Chondrocyte (in vitro differentiated cells): ENCODE measurements around the gene ENKD1. TPM values are rescaled to one million over a fixed set of nuclear protein-coding genes. Genes with fewer than 3 reads are reported as not detected.

ENCODE experiments used
- DNase-seq: peaks from one replicate; pipeline ENCODE4 v3.0.0; 2021; ENCODE audit warnings: mixed read lengths, low spot score
- H3K27ac Mint-ChIP-seq: one replicate; pipeline ENCODE4 v1.8.0; 2021; ENCODE audit warnings: mild to moderate bottlenecking, moderate library complexity, mixed read lengths; ENCODE audit not compliant: unreplicated experiment
- H3K27me3 Mint-ChIP-seq: 2 replicates; pipeline ENCODE4 v1.8.0; 2021; ENCODE audit warnings: low read depth, mixed read lengths
- H3K36me3 Mint-ChIP-seq: 2 replicates; pipeline ENCODE4 v1.8.0; 2021; ENCODE audit warnings: low read depth, mixed read lengths
- H3K4me1 Mint-ChIP-seq: 2 replicates; pipeline ENCODE4 v1.8.0; 2021; ENCODE audit warnings: low read depth, mild to moderate bottlenecking, mixed read lengths
- H3K4me3 Mint-ChIP-seq: one replicate; pipeline ENCODE4 v1.8.0; 2021; ENCODE audit warnings: mild to moderate bottlenecking, moderate library complexity, mixed read lengths; ENCODE audit not compliant: unreplicated experiment
- H3K9me3 Mint-ChIP-seq: 2 replicates; pipeline ENCODE4 v1.8.0; 2021; ENCODE audit warnings: low read depth, mixed read lengths
- CTCF ChIP-seq: fragments of 200-600 bp; sonication (generic); IDR thresholded peaks from 2 replicates; pipeline ENCODE4 v1.5.0; 2021; ENCODE audit warnings: antibody characterized with exemption, mild to moderate bottlenecking, moderate library complexity
- total RNA-seq: library from RNA; stranded (reverse); gene quantifications from 3 replicates; pipeline ENCODE4 v1.2.1, GENCODE V29; 2021

The ENKD1 gene
- total RNA-seq, 1 donor from 2014 or later = 6.4 TPM

- peaks cover 11% of the 10 kb centered on the region for H3K4me1 Mint-ChIP-seq
- no peak overlapping the region for H3K4me3 Mint-ChIP-seq
- no peaks in the 10 kb centered on the region for H3K27me3 Mint-ChIP-seq
- DNase-seq = no peak
- H3K9me3 Mint-ChIP-seq = no peaks in the 10 kb centered on the region
- peaks cover 1% of the 10 kb centered on the region for H3K36me3 Mint-ChIP-seq
- TF ChIP-seq CTCF = no peak
- H3K27ac Mint-ChIP-seq = no peak overlapping the region
These were observed 37.1 kb upstream of the ENKD1 start for GRCh38 chr16:67703626-67704025.

GRCh38 chr16:67702130-67702529 lies 35.6 kb upstream of the ENKD1 start:
- peaks cover 11% of the 10 kb centered on the region for H3K4me1 Mint-ChIP-seq
- no peaks in the 10 kb centered on the region for H3K9me3 Mint-ChIP-seq
- no peak overlapping the region for H3K27ac Mint-ChIP-seq
- TF ChIP-seq CTCF = no peak
- peaks cover 4% of the 10 kb centered on the region for H3K36me3 Mint-ChIP-seq
- H3K4me3 Mint-ChIP-seq = no peak overlapping the region
- H3K27me3 Mint-ChIP-seq = no peaks in the 10 kb centered on the region
- DNase-seq = no peak

GRCh38 chr16:67701420-67701819 lies 34.9 kb upstream of the ENKD1 start:
- Mint-ChIP-seq H3K4me3 (no peak overlapping the region), H3K36me3 (peaks cover 4% of the 10 kb centered on the region), H3K9me3 (no peaks in the 10 kb centered on the region), H3K27ac (no peak overlapping the region), H3K27me3 (no peaks in the 10 kb centered on the region), H3K4me1 (peaks cover 11% of the 10 kb centered on the region)
- TF ChIP-seq CTCF = no peak
- DNase-seq = no peak

- Mint-ChIP-seq H3K4me3 (no peak overlapping the region), H3K27me3 (no peaks in the 10 kb centered on the region), H3K36me3 (peaks cover 4% of the 10 kb centered on the region), H3K9me3 (no peaks in the 10 kb centered on the region), H3K4me1 (peaks cover 7% of the 10 kb centered on the region), H3K27ac (no peak overlapping the region)
- no peak for TF ChIP-seq CTCF
- DNase-seq = no peak
These were observed 32.7 kb upstream of the ENKD1 start for GRCh38 chr16:67699265-67699664.

GRCh38 chr16:67697422-67698185 lies 31.1 kb upstream of the ENKD1 start:
- H3K27ac Mint-ChIP-seq = no peak overlapping the region
- H3K9me3 Mint-ChIP-seq = no peaks in the 10 kb centered on the region
- no peak overlapping the region for H3K4me3 Mint-ChIP-seq
- H3K4me1 Mint-ChIP-seq = no peaks in the 10 kb centered on the region
- H3K27me3 Mint-ChIP-seq = no peaks in the 10 kb centered on the region
- no peak for TF ChIP-seq CTCF
- H3K36me3 Mint-ChIP-seq = peaks cover 4% of the 10 kb centered on the region
- no peak for DNase-seq
